Stimulated activated CD8-positive, alpha-beta memory T cell treated with anti-CD3 and anti-CD28 coated beads, Interleukin-7, amount 100 ng/mL, for 24 hours (primary cell): ENCODE results near the gene TNFSF15.

ENCODE experiments used
- DNase-seq: peaks from one replicate; pipeline ENCODE4 v3.0.0-alpha.2; 2020; ENCODE audit warnings: low read depth

The TNFSF15 gene

GRCh38 chr9:114824110-114824509 lies 18.3 kb upstream of the TNFSF15 start:
- no peak for DNase-seq

GRCh38 chr9:114823441-114823840 lies 17.6 kb upstream of the TNFSF15 start:
- DNase-seq: no peak

GRCh38 chr9:114822708-114823107 lies 16.9 kb upstream of the TNFSF15 start:
- no peak for DNase-seq

- DNase-seq: no peak
These were observed 15.1 kb upstream of the TNFSF15 start for GRCh38 chr9:114820776-114821501.

- no peak for DNase-seq
These were observed 12.3 kb upstream of the TNFSF15 start for GRCh38 chr9:114818178-114818577.

- no peak for DNase-seq
These were observed 8.0 kb upstream of the TNFSF15 start for GRCh38 chr9:114813717-114814418.

- DNase-seq: no peak
These were observed 6.3 kb upstream of the TNFSF15 start for GRCh38 chr9:114811966-114812636.

GRCh38 chr9:114811301-114811700 lies 5.5 kb upstream of the TNFSF15 start:
- no peak for DNase-seq

- no peak for DNase-seq
These were observed 4.8 kb upstream of the TNFSF15 start for GRCh38 chr9:114810614-114811013.

GRCh38 chr9:114806526-114806900 lies 674 bp upstream of the TNFSF15 start:
- DNase-seq: no peak

- DNase-seq: no peak
These were observed 1.3 kb downstream of the TNFSF15 start for GRCh38 chr9:114804505-114804904.

- DNase-seq: no peak
These were observed 2.2 kb downstream of the TNFSF15 start for GRCh38 chr9:114803479-114804265.

GRCh38 chr9:114799925-114800324 lies 5.9 kb downstream of the TNFSF15 start:
- no peak for DNase-seq

- DNase-seq: no peak
These were observed 6.4 kb downstream of the TNFSF15 start for GRCh38 chr9:114799441-114799840.

GRCh38 chr9:114798780-114799427 lies 6.9 kb downstream of the TNFSF15 start:
- DNase-seq: no peak

GRCh38 chr9:114798101-114798500 lies 7.7 kb downstream of the TNFSF15 start:
- no peak for DNase-seq

GRCh38 chr9:114792396-114792795 lies 13.4 kb downstream of the TNFSF15 start:
- no peak for DNase-seq

- no peak for DNase-seq
These were observed 14.1 kb downstream of the TNFSF15 start for GRCh38 chr9:114791736-114792135.

- no peak for DNase-seq
These were observed 14.5 kb downstream of the TNFSF15 start for GRCh38 chr9:114791312-114791711.

- no peak for DNase-seq
These were observed 15.3 kb downstream of the TNFSF15 start for GRCh38 chr9:114790521-114790920.

- DNase-seq: no peak
These were observed 16.8 kb downstream of the TNFSF15 start for GRCh38 chr9:114789006-114789405.
